ENCODE data around the gene PLXNB1.
"Not testable (repeated sequence)": the region's sequence is repeated elsewhere in the genome, so short reads cannot be mapped to it uniquely, and the experiment has no call there.

Gene PLXNB1

GRCh38 chr3:48403533-48404439 is 26.1 kb downstream of the PLXNB1 start:
- DNase-seq, result no peak

GRCh38 chr3:48402907-48403306 is 27.0 kb downstream of the PLXNB1 start:
- no peak for DNase-seq

GRCh38 chr3:48402281-48402732 is 27.6 kb downstream of the PLXNB1 start:
- no peak for DNase-seq

- DNase-seq, result not testable (repeated sequence)
These were observed 28.4 kb downstream of the PLXNB1 start for GRCh38 chr3:48401434-48401901.

GRCh38 chr3:48400824-48401433 is 29.0 kb downstream of the PLXNB1 start:
- peak; percentile 58 for DNase-seq

- no peak for DNase-seq
These were observed 30.3 kb downstream of the PLXNB1 start for GRCh38 chr3:48399387-48400172.

GRCh38 chr3:48398701-48399386 is 31.0 kb downstream of the PLXNB1 start:
- DNase-seq, result no peak

GRCh38 chr3:48397767-48398681 is 31.9 kb downstream of the PLXNB1 start:
- DNase-seq, result no peak

GRCh38 chr3:48395714-48396113 is 34.2 kb downstream of the PLXNB1 start:
- DNase-seq, result no peak

- DNase-seq, result no peak
These were observed 35.5 kb downstream of the PLXNB1 start for GRCh38 chr3:48394391-48394790.

- no peak for DNase-seq
These were observed 40.9 kb downstream of the PLXNB1 start for GRCh38 chr3:48388966-48389365.

GRCh38 chr3:48387634-48388033 is 42.3 kb downstream of the PLXNB1 start:
- no peak for DNase-seq

GRCh38 chr3:48372862-48373435 is 56.9 kb downstream of the PLXNB1 start:
- DNase-seq, result no peak

- DNase-seq, result no peak
These were observed 57.5 kb downstream of the PLXNB1 start for GRCh38 chr3:48372377-48372770.

GRCh38 chr3:48371651-48372376 is 58.1 kb downstream of the PLXNB1 start, which contains the start of gene FBXW12:
TSS of gene FBXW12 (plus strand) at chr3:48372219. CDS start at chr3:48372768, 549 bp downstream.
- DNase-seq, result no peak

GRCh38 chr3:48370333-48370713 is 59.6 kb downstream of the PLXNB1 start:
- no peak for DNase-seq

GRCh38 chr3:48369693-48370332 is 60.1 kb downstream of the PLXNB1 start:
- DNase-seq, result no peak

- DNase-seq, result no peak
These were observed 62.7 kb downstream of the PLXNB1 start for GRCh38 chr3:48367201-48367600.

GRCh38 chr3:48364840-48365239 is 65.0 kb downstream of the PLXNB1 start:
- DNase-seq, result no peak

GRCh38 chr3:48361928-48362327 is 68.0 kb downstream of the PLXNB1 start:
- no peak for DNase-seq

Measured in retina (tissue), 1 donor.